Right lobe of liver (tissue), 6 donors: ENCODE results near the gene TPO. TPM values are rescaled to one million over a fixed set of nuclear protein-coding genes. Genes with fewer than 3 reads are reported as not detected.

Source experiments
- ATAC-seq, 4 donors: fragments of 200-7000 bp; cut with Tn5 transposase; one replicate each; pipeline ENCODE4 v1.9.1; 2020; ENCODE audit warnings: mild to moderate bottlenecking in 4 of 4, moderate library complexity in 4 of 4
- DNase-seq, 3 donors: peaks; one replicate each; pipeline ENCODE4 v3.0.0-alpha.2; 2020
- H3K27ac ChIP-seq, 3 donors: fragments of 200-600 bp; one replicate each; pipeline ENCODE4 v1.8.0; 2022
- H3K27me3 ChIP-seq, 2 donors: fragments of 200-600 bp; one replicate each; pipeline ENCODE4 v1.8.0; 2022
- H3K36me3 ChIP-seq, 4 donors: fragments of 200-600 bp; sonication (generic) in 1 of 4; one replicate each; pipeline versions ENCODE4 v1.5.1 to v1.8.0; 2017 to 2022; ENCODE audit warnings: control low read depth in 1 of 4
- H3K4me1 ChIP-seq, 4 donors: fragments of 200-600 bp; sonication (generic) in 1 of 4; one replicate each; pipeline versions ENCODE4 v1.5.1 to v1.8.0; 2017 to 2022; ENCODE audit warnings: control low read depth in 1 of 4
- H3K4me3 ChIP-seq, 3 donors: fragments of 200-600 bp; one replicate each; pipeline ENCODE4 v1.8.0; 2022
- H3K9me3 ChIP-seq, 4 donors: fragments of 200-600 bp; sonication (generic) in 1 of 4; one replicate each; pipeline versions ENCODE4 v1.5.1 to v1.8.0; 2017 to 2022; ENCODE audit warnings: control low read depth in 1 of 4
- CTCF ChIP-seq, 4 donors: fragments of 200-600 bp in 3 of 4; fragments of 450-650 bp in 1 of 4; IDR thresholded peaks; one replicate each; pipeline versions ENCODE4 v1.5.1 to v1.8.0; 2016 to 2022; ENCODE audit warnings: antibody characterized with exemption in 4 of 4, mild to moderate bottlenecking in 2 of 4
- POLR2A ChIP-seq: fragments of 450-650 bp; IDR thresholded peaks from one replicate; pipeline ENCODE4 v1.6.1; 2017; ENCODE audit warnings: antibody characterized with exemption, mild to moderate bottlenecking
- WGBS: methylation state at CpG from one replicate; pipeline ENCODE4 v1.1.6; 2018; ENCODE audit warnings: low coverage, low lambda C conversion rate; ENCODE audit not compliant: insufficient coverage; ENCODE audit errors: missing lambda C conversion rate; 5-methylcytosine and 5-hydroxymethylcytosine counted together
- intact Hi-C, 2 donors: fragments of 100-400 bp; cut with DNase I; formaldehyde crosslinking; loops; one replicate each; pipeline versions ENCODE4 v1.11.2 to v1.14.1; 2022
- total RNA-seq, 6 experiments: library from RNA; depleted of rRNA in 2 of 6; stranded (reverse); fragments of >200 nt in 2 of 6; fragmentation: NEBNext Ultra II Directional in 3 of 6; extraction: Animal tissue kit (Norgen Biotek cat#: 25700) in 3 of 6; gene quantifications; one replicate each; pipeline versions ENCODE4 v1.1.0 to v1.2.4, GENCODE V29; 2016 to 2023
- donor health status: DM: no; HTN: yes; CAD: no.
- donor health status: DM: no; HTN: no; CAD: no.
- donor health status: DM: no; HTN: no; CAD: no.
- donor health status: DM: no; HTN: yes; CAD: no.
- donor health status: DM: no; HTN: yes; CAD: no.

The TPO gene
- total RNA-seq, 6 experiments from 2014 or later, result not detected

- H3K4me1 ChIP-seq, result no peaks in the 10 kb centered on the region
- no peaks in the 10 kb centered on the region for H3K27me3 ChIP-seq
- no peak for ATAC-seq
- no peak overlapping the region for H3K27ac ChIP-seq
- H3K36me3 ChIP-seq, result no peaks in the 10 kb centered on the region
- H3K4me3 ChIP-seq, result no peak overlapping the region
- no peak for DNase-seq
- intact Hi-C loops, result no loop called here
- no peaks in the 10 kb centered on the region for H3K9me3 ChIP-seq
- WGBS, result 31% methylated on average over 4 of the region's 4 CpGs
- TF ChIP-seq POLR2A (no peak), CTCF (IDR thresholded peaks at IDR 0.05) (no peak)
These were observed 42.8 kb upstream of the TPO start for GRCh38 chr2:1370461-1370860.

- no peak overlapping the region for H3K4me3 ChIP-seq
- no peak for TF ChIP-seq POLR2A
- TF ChIP-seq CTCF (IDR thresholded peaks at IDR 0.05), result no peak
- no peaks in the 10 kb centered on the region for H3K9me3 ChIP-seq
- H3K4me1 ChIP-seq, result no peaks in the 10 kb centered on the region
- intact Hi-C loops, result no loop called here
- no peaks in the 10 kb centered on the region for H3K27me3 ChIP-seq
- DNase-seq (no peak), ATAC-seq (no peak)
- no peak overlapping the region for H3K27ac ChIP-seq
- H3K36me3 ChIP-seq, result no peaks in the 10 kb centered on the region
- WGBS, result 39% methylated on average over 11 of the region's 11 CpGs
These were observed 42.2 kb upstream of the TPO start for GRCh38 chr2:1371082-1371481.

GRCh38 chr2:1373830-1374229 is 39.4 kb upstream of the TPO start:
- Histone ChIP-seq H3K9me3 (no peaks in the 10 kb centered on the region), H3K4me1 (no peaks in the 10 kb centered on the region), H3K27me3 (no peaks in the 10 kb centered on the region), H3K27ac (no peak overlapping the region), H3K36me3 (no peaks in the 10 kb centered on the region), H3K4me3 (no peak overlapping the region)
- no peak for ATAC-seq
- intact Hi-C loops, result no loop called here
- no peak for DNase-seq
- WGBS, result 74% methylated on average over 9 of the region's 12 CpGs
- TF ChIP-seq CTCF (IDR thresholded peaks at IDR 0.05), result no peak
- no peak for TF ChIP-seq POLR2A

GRCh38 chr2:1374287-1374686 is 39.0 kb upstream of the TPO start:
- WGBS, result 61% methylated on average over 7 of the region's 11 CpGs
- ATAC-seq, result no peak
- Histone ChIP-seq H3K27ac (no peak overlapping the region), H3K4me3 (no peak overlapping the region), H3K9me3 (no peaks in the 10 kb centered on the region), H3K4me1 (no peaks in the 10 kb centered on the region), H3K27me3 (no peaks in the 10 kb centered on the region), H3K36me3 (no peaks in the 10 kb centered on the region)
- intact Hi-C loops, result no loop called here
- no peak for DNase-seq
- TF ChIP-seq POLR2A (no peak), CTCF (IDR thresholded peaks at IDR 0.05) (no peak)

GRCh38 chr2:1375794-1376193 is 37.5 kb upstream of the TPO start:
- no peaks in the 10 kb centered on the region for H3K4me1 ChIP-seq
- DNase-seq (no peak), ATAC-seq (no peak)
- intact Hi-C loops, result no loop called here
- no peak overlapping the region for H3K4me3 ChIP-seq
- no peaks in the 10 kb centered on the region for H3K27me3 ChIP-seq
- H3K36me3 ChIP-seq, result no peaks in the 10 kb centered on the region
- H3K27ac ChIP-seq, result no peak overlapping the region
- no peaks in the 10 kb centered on the region for H3K9me3 ChIP-seq
- TF ChIP-seq POLR2A (no peak), CTCF (IDR thresholded peaks at IDR 0.05) (no peak)
- 65% methylated on average over 9 of the region's 14 CpGs for WGBS
